Measurements from ENCODE around the gene ECM2. TPM values are rescaled to one million over a fixed set of nuclear protein-coding genes. Genes with fewer than 3 reads are reported as not detected.

Gene ECM2
- total RNA-seq, 4 donors from 2014 or later = 3.1 to 6.1 (median 4.3) TPM

GRCh38 chr9:92483627-92484545 is 51.9 kb downstream of the ECM2 start:
- Histone ChIP-seq H3K36me3 (no peaks in the 10 kb centered on the region), H3K9me3 (no peaks in the 10 kb centered on the region), H3K4me1 (peaks cover 24% of the 10 kb centered on the region), H3K27ac (no peak overlapping the region), H3K27me3 (no peaks in the 10 kb centered on the region), H3K4me3 (no peak overlapping the region)
- WGBS = 84% methylated on average over 5 of the region's 5 CpGs
- no peak for DNase-seq (ENCODE audit: low spot score in 2 of 2)
- TF ChIP-seq, protein P1, sequence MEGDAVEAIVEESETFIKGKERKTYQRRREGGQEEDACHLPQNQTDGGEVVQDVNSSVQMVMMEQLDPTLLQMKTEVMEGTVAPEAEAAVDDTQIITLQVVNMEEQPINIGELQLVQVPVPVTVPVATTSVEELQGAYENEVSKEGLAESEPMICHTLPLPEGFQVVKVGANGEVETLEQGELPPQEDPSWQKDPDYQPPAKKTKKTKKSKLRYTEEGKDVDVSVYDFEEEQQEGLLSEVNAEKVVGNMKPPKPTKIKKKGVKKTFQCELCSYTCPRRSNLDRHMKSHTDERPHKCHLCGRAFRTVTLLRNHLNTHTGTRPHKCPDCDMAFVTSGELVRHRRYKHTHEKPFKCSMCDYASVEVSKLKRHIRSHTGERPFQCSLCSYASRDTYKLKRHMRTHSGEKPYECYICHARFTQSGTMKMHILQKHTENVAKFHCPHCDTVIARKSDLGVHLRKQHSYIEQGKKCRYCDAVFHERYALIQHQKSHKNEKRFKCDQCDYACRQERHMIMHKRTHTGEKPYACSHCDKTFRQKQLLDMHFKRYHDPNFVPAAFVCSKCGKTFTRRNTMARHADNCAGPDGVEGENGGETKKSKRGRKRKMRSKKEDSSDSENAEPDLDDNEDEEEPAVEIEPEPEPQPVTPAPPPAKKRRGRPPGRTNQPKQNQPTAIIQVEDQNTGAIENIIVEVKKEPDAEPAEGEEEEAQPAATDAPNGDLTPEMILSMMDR (IDR thresholded peaks at IDR 0.05) = no peak
- TF ChIP-seq POLR2AphosphoS5 (IDR thresholded peaks at IDR 0.05) (no peak), POLR2A (IDR thresholded peaks at IDR 0.05) (no peak), EP300 (IDR thresholded peaks at IDR 0.05) (no peak)

DNA sequence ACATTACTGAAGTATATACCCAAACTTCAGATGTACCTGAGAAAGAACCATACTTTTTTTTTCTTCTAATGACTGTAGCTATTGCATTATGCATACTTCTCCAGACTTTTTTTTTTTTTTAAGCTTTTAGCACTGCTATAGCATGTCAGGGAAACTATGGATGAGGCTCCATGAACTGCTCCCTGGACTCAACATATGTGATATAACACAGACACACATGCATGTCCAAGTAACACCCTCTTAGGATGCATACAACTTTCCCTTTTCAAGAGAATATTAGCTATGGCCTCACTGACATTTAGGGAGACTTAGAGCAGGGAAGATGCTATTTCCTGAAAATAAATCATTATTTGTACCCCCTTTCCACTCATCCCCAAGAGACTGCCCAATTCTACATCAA is 53.0 kb downstream of the ECM2 start:
- H3K27me3 ChIP-seq = no peaks in the 10 kb centered on the region
- H3K4me1 ChIP-seq = peaks cover 24% of the 10 kb centered on the region
- no peaks in the 10 kb centered on the region for H3K36me3 ChIP-seq
- H3K27ac ChIP-seq = no peak overlapping the region
- no peak overlapping the region for H3K4me3 ChIP-seq
- no peak for DNase-seq (ENCODE audit: low spot score in 2 of 2)
- no peaks in the 10 kb centered on the region for H3K9me3 ChIP-seq
- TF ChIP-seq POLR2A (IDR thresholded peaks at IDR 0.05) (no peak), POLR2AphosphoS5 (IDR thresholded peaks at IDR 0.05) (no peak), EP300 (IDR thresholded peaks at IDR 0.05) (no peak)
- TF ChIP-seq, protein P1 (IDR thresholded peaks at IDR 0.05) = no peak

DNA sequence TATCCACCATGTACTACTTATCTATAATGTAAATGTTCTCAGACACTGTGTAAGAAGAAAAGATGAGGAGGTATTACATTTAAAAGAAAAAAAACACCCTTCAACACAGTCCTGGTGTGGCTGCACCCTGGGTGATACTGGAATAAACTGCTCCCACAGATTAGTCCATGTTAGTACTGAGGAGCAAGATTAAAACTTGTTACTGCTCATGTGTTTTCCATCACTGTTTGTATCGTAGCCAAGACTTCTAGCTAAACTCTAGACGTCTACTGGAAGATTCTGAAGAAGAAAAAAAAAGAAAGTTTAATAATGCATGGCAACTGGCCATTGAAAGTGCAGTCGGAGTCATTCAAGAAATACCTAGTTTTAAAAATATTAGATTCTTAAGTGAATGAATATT is 53.5 kb downstream of the ECM2 start, which contains the start of gene ASPN:
ASPN (minus strand) TSS at position 178 of the 400 bp plus-strand sequence.
- no peaks in the 10 kb centered on the region for H3K9me3 ChIP-seq
- H3K4me1 ChIP-seq = peaks cover 24% of the 10 kb centered on the region
- peak within 1 kb of the TSS; percentile 11 for H3K4me3 ChIP-seq
- no peak for DNase-seq (ENCODE audit: low spot score in 2 of 2)
- TF ChIP-seq, protein P1 (IDR thresholded peaks at IDR 0.05) = no peak
- TF ChIP-seq POLR2AphosphoS5 (IDR thresholded peaks at IDR 0.05) (no peak), EP300 (IDR thresholded peaks at IDR 0.05) (no peak), POLR2A (IDR thresholded peaks at IDR 0.05) (no peak)
- no peaks in the 10 kb centered on the region for H3K36me3 ChIP-seq
- peak within 1 kb of the TSS; percentile 75 for H3K27ac ChIP-seq
- no peaks in the 10 kb centered on the region for H3K27me3 ChIP-seq
- 28% methylated on average over 3 of the region's 3 CpGs for WGBS

GRCh38 chr9:92480986-92481633 is 54.7 kb downstream of the ECM2 start:
- Histone ChIP-seq H3K9me3 (no peaks in the 10 kb centered on the region), H3K4me3 (peak overlapping the region; percentile 11), H3K36me3 (no peaks in the 10 kb centered on the region), H3K27ac (peak overlapping the region; percentile 75), H3K27me3 (no peaks in the 10 kb centered on the region), H3K4me1 (peaks cover 24% of the 10 kb centered on the region)
- no peak for DNase-seq (ENCODE audit: low spot score in 2 of 2)
- WGBS = 19% methylated on average over 2 of the region's 2 CpGs
- TF ChIP-seq EP300 (IDR thresholded peaks at IDR 0.05) = no peak
- no peak for TF ChIP-seq POLR2A (IDR thresholded peaks at IDR 0.05)
- TF ChIP-seq, protein P1 (IDR thresholded peaks at IDR 0.05) = no peak
- no peak for TF ChIP-seq POLR2AphosphoS5 (IDR thresholded peaks at IDR 0.05)

DNA sequence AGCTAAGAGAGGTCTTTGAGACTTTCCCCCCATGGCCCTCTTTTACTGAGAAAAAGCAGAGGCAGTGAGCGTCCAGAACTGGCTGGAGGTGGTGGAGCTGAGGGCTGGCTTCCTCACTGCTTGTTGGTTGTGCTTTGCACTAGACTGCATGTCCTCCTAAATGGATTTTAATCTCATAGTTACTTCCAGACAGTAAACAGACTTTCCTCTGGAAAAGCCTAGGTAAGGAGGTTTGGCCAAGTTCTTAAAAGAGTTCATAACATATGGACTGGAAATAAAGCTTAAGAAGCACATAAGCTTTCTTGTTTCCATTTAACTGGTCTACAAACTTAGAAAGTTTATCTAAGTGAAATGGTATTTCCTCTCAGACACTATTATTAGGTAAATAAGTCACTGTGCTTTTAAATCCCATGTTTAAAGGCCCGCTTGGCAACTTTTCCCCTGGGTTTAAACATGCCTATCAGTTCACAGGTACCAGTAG is 55.5 kb downstream of the ECM2 start:
- no peak for DNase-seq (ENCODE audit: low spot score in 2 of 2)
- TF ChIP-seq POLR2AphosphoS5 (IDR thresholded peaks at IDR 0.05) (no peak), EP300 (IDR thresholded peaks at IDR 0.05) (no peak), POLR2A (IDR thresholded peaks at IDR 0.05) (no peak)
- TF ChIP-seq, protein P1 (IDR thresholded peaks at IDR 0.05) = no peak
- H3K4me3 ChIP-seq = peak overlapping the region; percentile 11

More for the DNA sequence above, 55.5 kb downstream of the ECM2 start:
- Histone ChIP-seq H3K36me3 (no peaks in the 10 kb centered on the region), H3K27me3 (no peaks in the 10 kb centered on the region), H3K27ac (peak overlapping the region; percentile 75), H3K9me3 (no peaks in the 10 kb centered on the region), H3K4me1 (peaks cover 24% of the 10 kb centered on the region)
- 69% methylated on average over 2 of the region's 2 CpGs for WGBS
